GM23248 (cell line): ENCODE measurements around the gene SKAP1. TPM values are rescaled to one million over a fixed set of nuclear protein-coding genes. Genes with fewer than 3 reads are reported as not detected.
A peak's percentile ranks its signal among the peaks of the same experiment; 100 is the strongest.

Experiments
- DNase-seq: peaks from one replicate; pipeline ENCODE4 v3.0.0-alpha.2; 2015
- H2AFZ ChIP-seq: fragments of 200-600 bp; sonication (generic); 2 replicates; pipeline ENCODE4 v1.6.1; 2016; ENCODE audit warnings: antibody characterized with exemption
- H3F3A ChIP-seq: fragments of 200-600 bp; sonication (generic); 2 replicates; pipeline ENCODE4 v1.6.1; 2016; ENCODE audit warnings: mild to moderate bottlenecking, antibody characterized with exemption, mixed run types; ENCODE audit not compliant: insufficient read depth
- H3K27ac ChIP-seq: fragments of 200-600 bp; sonication (generic); 2 replicates; pipeline ENCODE4 v1.5.1; 2016; ENCODE audit warnings: mild to moderate bottlenecking
- H3K27me3 ChIP-seq: fragments of 200-600 bp; sonication (generic); replicated peaks from 2 replicates; pipeline ENCODE4 v1.6.1; 2016; ENCODE audit warnings: mild to moderate bottlenecking; ENCODE audit not compliant: insufficient read depth
- H3K36me3 ChIP-seq: fragments of 200-600 bp; sonication (generic); 2 replicates; pipeline ENCODE4 v1.6.1; 2016; ENCODE audit warnings: low read depth, mild to moderate bottlenecking
- H3K4me1 ChIP-seq: fragments of 200-600 bp; sonication (generic); 2 replicates; pipeline ENCODE4 v1.6.1; 2016; ENCODE audit warnings: mild to moderate bottlenecking; ENCODE audit not compliant: insufficient read depth
- H3K4me2 ChIP-seq: fragments of 200-600 bp; sonication (generic); one replicate; pipeline ENCODE4 v1.6.1; 2016; ENCODE audit warnings: mild to moderate bottlenecking; ENCODE audit not compliant: unreplicated experiment
- H3K4me3 ChIP-seq: fragments of 200-600 bp; sonication (generic); 2 replicates; pipeline ENCODE4 v1.5.1; 2016; ENCODE audit warnings: mild to moderate bottlenecking
- H3K79me2 ChIP-seq: fragments of 200-600 bp; sonication (generic); 2 replicates; pipeline ENCODE4 v1.6.1; 2016; ENCODE audit warnings: mild to moderate bottlenecking; ENCODE audit not compliant: insufficient read depth
- H3K9ac ChIP-seq: fragments of 200-600 bp; sonication (generic); 2 replicates; pipeline ENCODE4 v1.6.1; 2016; ENCODE audit warnings: mild to moderate bottlenecking
- H3K9me2 ChIP-seq: fragments of 200-600 bp; sonication (generic); 2 replicates; pipeline ENCODE4 v1.6.1; 2016; ENCODE audit warnings: mixed run types, mild to moderate bottlenecking, moderate library complexity; ENCODE audit not compliant: insufficient read depth
- H3K9me3 ChIP-seq: fragments of 200-600 bp; sonication (generic); one replicate; pipeline ENCODE4 v1.6.1; 2017; ENCODE audit warnings: low read depth
- H4K20me1 ChIP-seq: fragments of 200-600 bp; sonication (generic); 2 replicates; pipeline ENCODE4 v1.6.0; 2016; ENCODE audit not compliant: insufficient read depth
- EZH2 ChIP-seq: fragments of 200-600 bp; sonication (generic); IDR thresholded peaks from 2 replicates; pipeline ENCODE4 v1.6.1; 2018; ENCODE audit warnings: antibody characterized with exemption, mild to moderate bottlenecking; ENCODE audit not compliant: insufficient read depth, poor library complexity, severe bottlenecking
- EZH2phosphoT487 ChIP-seq: fragments of 200-600 bp; sonication (generic); IDR thresholded peaks from 2 replicates; pipeline ENCODE4 v1.6.1; 2018; ENCODE audit warnings: antibody characterized with exemption, moderate library complexity, mild to moderate bottlenecking, low read depth; ENCODE audit not compliant: insufficient read depth
- WGBS, 2 experiments: methylation state at CpG; one replicate each; pipeline ENCODE4 v1.1.6; 2015 to 2017; ENCODE audit warnings: low lambda C conversion rate in 2 of 2, low coverage in 1 of 2; ENCODE audit errors: missing lambda C conversion rate in 2 of 2; 5-methylcytosine and 5-hydroxymethylcytosine counted together
- in situ Hi-C: fragments of 300-500 bp; cut with MboI; formaldehyde crosslinking; loops from 2 replicates; pipeline ENCODE4 v1.15.0; 2020
- microRNA counts: library from miRNA; unstranded; fragments of <30 nt; microRNA quantifications from one replicate; lab custom pipeline; 2016
- microRNA-seq: library from miRNA; unstranded; fragments of <30 nt; microRNA quantifications from one replicate; pipeline ENCODE4, GENCODE V29; 2016; ENCODE audit warnings: borderline number of aligned reads
- polyA plus RNA-seq: library from polyadenylated mRNA; unstranded; fragments of >200 nt; fragmentation: Nextera tagmentation; extraction: Ambion mirVana; gene quantifications from 2 replicates; pipeline ENCODE4 v1.2.1, GENCODE V29; 2016
- small RNA-seq: library from RNA; depleted of rRNA; stranded (forward); fragments of <200 nt; gene quantifications from one replicate; pipeline ENCODE3, GENCODE V24; 2014; ENCODE audit warnings: low read depth, low replicate concordance
- total RNA-seq: library from RNA; depleted of rRNA; stranded (reverse); fragments of >200 nt; shearing (Covaris generic); gene quantifications from 2 replicates; pipeline ENCODE4 v1.2.3, GENCODE V29; 2014; rRNA removed

SKAP1 gene
- total and polyA plus RNA-seq, 2 experiments from 2014 or later: not detected

DNA sequence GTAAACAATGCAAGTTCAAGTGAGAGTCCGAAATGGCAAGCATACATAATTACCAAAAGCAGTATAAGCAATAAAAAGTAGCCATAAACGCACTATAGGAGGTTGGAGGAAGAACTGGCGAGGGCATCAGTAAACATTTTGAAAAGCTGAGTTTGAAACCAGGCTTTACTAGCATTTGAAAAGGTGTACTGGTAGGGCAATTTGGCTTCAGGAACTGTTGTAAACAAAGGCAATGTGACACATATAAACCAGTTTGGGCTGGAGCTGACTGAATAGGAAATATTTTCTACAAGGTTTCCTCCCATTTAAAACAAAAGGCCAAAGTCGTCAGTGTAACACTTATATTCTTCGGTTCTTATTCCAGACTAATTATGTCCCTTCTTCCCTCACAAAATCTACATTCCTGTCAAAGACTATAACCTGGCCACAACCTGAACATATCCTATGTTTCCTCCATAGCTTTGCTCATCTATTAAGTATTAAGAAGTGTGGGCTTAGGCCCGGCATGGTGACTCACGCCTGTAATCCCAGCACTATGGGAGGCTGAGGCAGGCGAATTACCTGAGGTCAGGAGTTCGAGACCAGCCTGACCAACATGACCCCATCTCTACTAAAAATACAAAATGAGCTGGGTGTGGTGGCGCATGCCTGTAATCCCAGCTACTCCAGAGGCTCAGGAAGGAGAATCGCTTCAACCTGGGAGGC, 336.5 kb downstream of the SKAP1 start:
- Histone ChIP-seq H3K9me3 (no peaks in the 10 kb centered on the region), H3K36me3 (peaks cover 4% of the 10 kb centered on the region; the same call in 1 of the 2 replicates), H3K79me2 (peaks cover 100% of the 10 kb centered on the region), H3K4me1 (peaks cover 4% of the 10 kb centered on the region; the same call in 1 of the 2 replicates), H3K4me3 (no peak overlapping the region), H2AFZ (no peak overlapping the region), H3K27ac (no peak overlapping the region), H3K27me3 (no peaks in the 10 kb centered on the region), H3F3A (peaks cover 8% of the 10 kb centered on the region; the same call in 1 of the 2 replicates), H4K20me1 (0 out of 2 replicates have a peak, but pooled peaks cover 8% of the 10 kb centered on the region), H3K9ac (no peak overlapping the region), H3K9me2 (no peaks in the 10 kb centered on the region), H3K4me2 (no peak overlapping the region)
- WGBS, 2 experiments: 84 to 88% methylated on average over 11 of the region's 11 CpGs
- DNase-seq: no peak
- TF ChIP-seq EZH2: no peak
- TF ChIP-seq EZH2phosphoT487: no peak
- in situ Hi-C loops: loop anchor here (10.0 kb wide), 1 partner anchor 59 kb away; the partner anchor contains the start of gene COPZ2

DNA sequence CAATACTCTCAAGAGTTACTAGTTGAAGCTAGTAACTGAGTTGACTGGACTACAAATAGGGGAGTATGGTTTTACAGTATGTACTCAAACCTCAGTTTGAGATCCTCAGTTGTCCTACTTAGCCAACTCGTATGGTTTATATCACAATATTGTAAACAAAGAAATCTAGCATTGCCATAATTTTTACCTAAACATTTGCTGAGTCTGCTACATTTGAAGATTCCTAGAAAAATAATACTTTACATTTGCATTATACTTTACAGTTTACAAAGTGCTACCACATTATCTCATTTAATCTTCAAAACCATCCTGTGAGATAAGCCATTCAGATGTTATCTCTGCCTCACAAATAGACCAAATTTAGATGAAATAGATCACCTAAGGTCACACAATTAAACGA, 345.1 kb downstream of the SKAP1 start:
- Histone ChIP-seq H3K27me3 (no peaks in the 10 kb centered on the region), H3K9me3 (no peaks in the 10 kb centered on the region), H3K9me2 (no peaks in the 10 kb centered on the region), H3K27ac (no peak overlapping the region), H3K79me2 (peaks cover 97% of the 10 kb centered on the region), H3K4me1 (no peaks in the 10 kb centered on the region), H3K9ac (no peak overlapping the region), H3F3A (no peaks in the 10 kb centered on the region), H4K20me1 (peaks cover 4% of the 10 kb centered on the region; the same call in 1 of the 2 replicates), H3K4me2 (no peak overlapping the region), H3K36me3 (no peaks in the 10 kb centered on the region), H3K4me3 (no peak overlapping the region), H2AFZ (no peak overlapping the region)
- TF ChIP-seq EZH2: no peak
- 80 to 83% methylated on average over 2 of the region's 2 CpGs for WGBS, 2 experiments
- in situ Hi-C loops: no loop called here
- no peak for DNase-seq

MicroRNAs within 50 kb of the gene (microRNA counts, 767-probe panel; counts per million panel counts)
- 447 counts per million, percentile 86 among the panel's probes with 10 or more counts for microRNA hsa-miR-1203 (lab: Ali Mortazavi, UCI)

Small RNAs within 50 kb of the gene (microRNA-seq; reads per million reads assigned to microRNA genes)
- gene MIR1203: not detected

Small RNAs within 50 kb of the gene (small RNA-seq; reads per million reads assigned to genes)
- gene MIR1203 (not detected), gene RF00012 (not detected), gene RF00019 (not detected), gene RNU6-1152P (not detected), gene RNU6-1201P (not detected)

Other genes starting within 250 kb of the SKAP1 start
- gene HOXB1, start 100.8 kb upstream of the SKAP1 start, total RNA-seq: not detected in 2 replicates
- gene HOXB1, start 100.8 kb upstream of the SKAP1 start, polyA plus RNA-seq: not detected in 2 replicates
- gene HOXB2, start 114.9 kb upstream of the SKAP1 start, total RNA-seq: 9.6 and 12.1 TPM in 2 replicates
- gene HOXB2, start 114.9 kb upstream of the SKAP1 start, polyA plus RNA-seq: 25.3 and 27.4 TPM in 2 replicates
- 2.2 and 3.3 TPM in 2 replicates for gene HOXB4, start 148.1 kb upstream of the SKAP1 start, total RNA-seq
- gene HOXB4, start 148.1 kb upstream of the SKAP1 start, polyA plus RNA-seq: 0.54 and 1.2 TPM in 2 replicates
- gene HOXB3, start 160.0 kb upstream of the SKAP1 start, total RNA-seq: 1.9 and 4.8 TPM in 2 replicates
- 1.9 and 2.4 TPM in 2 replicates for gene HOXB3, start 160.0 kb upstream of the SKAP1 start, polyA plus RNA-seq
- gene HOXB5, start 163.6 kb upstream of the SKAP1 start, total RNA-seq: 0.22 TPM in 1 of 2 replicates, not detected in the other
- gene HOXB5, start 163.6 kb upstream of the SKAP1 start, polyA plus RNA-seq: 1.3 and 2.0 TPM in 2 replicates
- 3.8 and 7.5 TPM in 2 replicates for gene HOXB6, start 174.8 kb upstream of the SKAP1 start, total RNA-seq
- gene HOXB6, start 174.8 kb upstream of the SKAP1 start, polyA plus RNA-seq: 6.2 and 6.6 TPM in 2 replicates
- gene HOXB7, start 180.8 kb upstream of the SKAP1 start, total RNA-seq: 7.1 and 11.1 TPM in 2 replicates
- 18.9 and 19.4 TPM in 2 replicates for gene HOXB7, start 180.8 kb upstream of the SKAP1 start, polyA plus RNA-seq
- gene HOXB8, start 185.1 kb upstream of the SKAP1 start, total RNA-seq: not detected in 2 replicates
- gene HOXB8, start 185.1 kb upstream of the SKAP1 start, polyA plus RNA-seq: not detected in 2 replicates
- gene HOXB9, start 196.1 kb upstream of the SKAP1 start, total RNA-seq: not detected in 2 replicates
- gene HOXB9, start 196.1 kb upstream of the SKAP1 start, polyA plus RNA-seq: not detected in 2 replicates